ENCODE data around the gene MYO16. TPM values are rescaled to one million over a fixed set of nuclear protein-coding genes. Genes with fewer than 3 reads are reported as not detected.

Gene MYO16
- total RNA-seq, 1 experiment from 2014 or later, result 0.49 TPM

DNA sequence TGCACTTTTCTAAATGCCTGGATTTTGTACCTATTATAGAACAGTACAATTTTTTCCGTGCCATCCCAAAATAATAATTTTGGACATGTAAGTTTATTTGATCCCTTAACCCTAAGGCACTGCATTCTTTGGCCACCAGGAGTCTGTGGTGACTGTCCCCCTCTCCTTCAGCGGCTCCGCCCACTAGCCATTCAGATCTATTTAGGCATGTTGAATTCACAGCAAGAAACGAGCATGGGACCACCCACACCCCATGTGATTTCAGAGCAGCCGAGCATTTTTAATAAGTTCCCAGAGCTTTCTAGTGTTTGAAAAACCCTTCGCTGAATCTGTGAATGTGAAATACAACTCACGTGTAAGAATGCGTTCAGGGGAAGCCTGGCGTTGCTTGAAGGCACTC, 567.5 kb downstream of the MYO16 start:
- TF ChIP-seq EZH2 (IDR thresholded peaks at IDR 0.05; ENCODE audit: borderline replicate concordance, low read depth, low read length, poor library complexity, severe bottlenecking), result no peak
- TF ChIP-seq, protein P1, sequence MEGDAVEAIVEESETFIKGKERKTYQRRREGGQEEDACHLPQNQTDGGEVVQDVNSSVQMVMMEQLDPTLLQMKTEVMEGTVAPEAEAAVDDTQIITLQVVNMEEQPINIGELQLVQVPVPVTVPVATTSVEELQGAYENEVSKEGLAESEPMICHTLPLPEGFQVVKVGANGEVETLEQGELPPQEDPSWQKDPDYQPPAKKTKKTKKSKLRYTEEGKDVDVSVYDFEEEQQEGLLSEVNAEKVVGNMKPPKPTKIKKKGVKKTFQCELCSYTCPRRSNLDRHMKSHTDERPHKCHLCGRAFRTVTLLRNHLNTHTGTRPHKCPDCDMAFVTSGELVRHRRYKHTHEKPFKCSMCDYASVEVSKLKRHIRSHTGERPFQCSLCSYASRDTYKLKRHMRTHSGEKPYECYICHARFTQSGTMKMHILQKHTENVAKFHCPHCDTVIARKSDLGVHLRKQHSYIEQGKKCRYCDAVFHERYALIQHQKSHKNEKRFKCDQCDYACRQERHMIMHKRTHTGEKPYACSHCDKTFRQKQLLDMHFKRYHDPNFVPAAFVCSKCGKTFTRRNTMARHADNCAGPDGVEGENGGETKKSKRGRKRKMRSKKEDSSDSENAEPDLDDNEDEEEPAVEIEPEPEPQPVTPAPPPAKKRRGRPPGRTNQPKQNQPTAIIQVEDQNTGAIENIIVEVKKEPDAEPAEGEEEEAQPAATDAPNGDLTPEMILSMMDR (conservative IDR thresholded peaks at IDR 0.05; ENCODE audit: low read depth, low read length), result peak; percentile 43
- CTCF ChIA-PET, result no interaction called here
- intact Hi-C loops (cut with micrococcal nuclease; ENCODE audit: unreplicated experiment), result loop anchor here (5.0 kb wide), 1 partner anchor 215 kb away; no protein-coding TSS in a partner anchor
- peaks cover 25% of the 10 kb centered on the region for H3K4me1 ChIP-seq (ENCODE audit: insufficient read depth, low read length, poor library complexity, severe bottlenecking)
- peak; percentile 56 for DNase-seq (ENCODE audit: low spot score)
- no peaks in the 10 kb centered on the region for H3K36me3 ChIP-seq (ENCODE audit: insufficient read depth, low read length, poor library complexity, severe bottlenecking)
- no peak overlapping the region for H3K27ac ChIP-seq (ENCODE audit: low read depth, low read length, poor library complexity, severe bottlenecking)
- POLR2A ChIA-PET (ENCODE audit: low non-redundant PET), result no interaction called here
- H3K9me3 ChIP-seq (ENCODE audit: low read depth, low read length, poor library complexity, severe bottlenecking), result no peaks in the 10 kb centered on the region
- no TSS peak for BruUV-seq (replicated peaks)
- H3K4me3 ChIP-seq (ENCODE audit: low read depth, low read length, poor library complexity, severe bottlenecking), result no peak overlapping the region
- H3K27me3 ChIP-seq (replicated peaks; ENCODE audit: insufficient read depth, low read depth, low read length, poor library complexity), result no peaks in the 10 kb centered on the region

DNA sequence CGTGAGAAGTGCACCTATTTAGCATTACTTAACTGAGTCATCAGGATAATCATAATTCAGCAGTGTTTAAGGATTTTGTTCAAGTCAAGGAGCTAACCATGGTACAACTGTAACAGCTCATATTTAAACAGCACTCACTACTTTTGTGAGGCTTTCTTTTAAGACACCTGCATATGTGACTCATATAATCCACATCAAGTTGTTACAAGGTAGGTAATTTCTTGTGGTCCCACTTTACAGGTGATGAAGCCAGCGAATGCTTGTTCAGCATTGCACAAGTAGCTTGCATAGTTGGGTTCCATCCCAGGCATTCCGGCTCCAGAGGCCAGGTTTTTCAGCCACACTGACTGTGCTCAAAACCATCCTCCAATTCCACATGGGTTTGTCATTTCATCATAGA, 569.2 kb downstream of the MYO16 start:
- Histone ChIP-seq H3K9me3 (ENCODE audit: low read depth, low read length, poor library complexity, severe bottlenecking) (no peaks in the 10 kb centered on the region), H3K27ac (ENCODE audit: low read depth, low read length, poor library complexity, severe bottlenecking) (no peak overlapping the region), H3K27me3 (replicated peaks; ENCODE audit: insufficient read depth, low read depth, low read length, poor library complexity) (no peaks in the 10 kb centered on the region), H3K36me3 (ENCODE audit: insufficient read depth, low read length, poor library complexity, severe bottlenecking) (no peaks in the 10 kb centered on the region), H3K4me1 (ENCODE audit: insufficient read depth, low read length, poor library complexity, severe bottlenecking) (peaks cover 25% of the 10 kb centered on the region), H3K4me3 (ENCODE audit: low read depth, low read length, poor library complexity, severe bottlenecking) (no peak overlapping the region)
- TF ChIP-seq, protein P1 (conservative IDR thresholded peaks at IDR 0.05; ENCODE audit: low read depth, low read length), result no peak
- TF ChIP-seq EZH2 (IDR thresholded peaks at IDR 0.05; ENCODE audit: borderline replicate concordance, low read depth, low read length, poor library complexity, severe bottlenecking), result no peak
- no peak for DNase-seq (ENCODE audit: low spot score)
- no TSS peak for BruUV-seq (replicated peaks)
- POLR2A ChIA-PET (ENCODE audit: low non-redundant PET), result no interaction called here
- CTCF ChIA-PET, result no interaction called here
- intact Hi-C loops (cut with micrococcal nuclease; ENCODE audit: unreplicated experiment), result loop anchor here (5.0 kb wide), 1 partner anchor 214 kb away; no protein-coding TSS in a partner anchor

DNA sequence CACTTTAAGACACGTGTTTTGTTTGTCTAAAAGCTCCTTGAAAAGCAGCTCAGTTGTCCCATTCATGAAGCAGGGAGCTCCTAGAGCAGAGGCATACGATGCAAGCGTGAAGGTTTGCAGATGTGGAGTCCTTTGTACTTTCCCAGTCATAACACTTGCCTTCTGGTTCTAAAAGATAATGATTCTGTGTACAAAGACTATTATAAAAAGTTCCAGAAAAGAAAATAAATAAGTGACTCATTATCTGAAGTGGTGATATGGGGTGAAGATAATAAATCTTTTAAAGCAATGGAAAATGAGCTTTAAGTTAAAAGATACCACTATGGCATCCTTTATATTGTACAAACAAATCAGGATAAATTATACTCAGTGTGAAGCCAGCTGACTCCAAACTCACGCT, 569.9 kb downstream of the MYO16 start:
- DNase-seq (ENCODE audit: low spot score), result peak; percentile 33
- Histone ChIP-seq H3K27me3 (replicated peaks; ENCODE audit: insufficient read depth, low read depth, low read length, poor library complexity) (no peaks in the 10 kb centered on the region), H3K36me3 (ENCODE audit: insufficient read depth, low read length, poor library complexity, severe bottlenecking) (no peaks in the 10 kb centered on the region), H3K27ac (ENCODE audit: low read depth, low read length, poor library complexity, severe bottlenecking) (no peak overlapping the region), H3K4me1 (ENCODE audit: insufficient read depth, low read length, poor library complexity, severe bottlenecking) (peaks cover 25% of the 10 kb centered on the region), H3K4me3 (ENCODE audit: low read depth, low read length, poor library complexity, severe bottlenecking) (no peak overlapping the region), H3K9me3 (ENCODE audit: low read depth, low read length, poor library complexity, severe bottlenecking) (no peaks in the 10 kb centered on the region)
- no TSS peak for BruUV-seq (replicated peaks)
- intact Hi-C loops (cut with micrococcal nuclease; ENCODE audit: unreplicated experiment), result loop anchor here (5.0 kb wide), 1 partner anchor 213 kb away; no protein-coding TSS in a partner anchor
- ChIA-PET CTCF (no interaction called here), POLR2A (ENCODE audit: low non-redundant PET) (no interaction called here)
- TF ChIP-seq EZH2 (IDR thresholded peaks at IDR 0.05; ENCODE audit: borderline replicate concordance, low read depth, low read length, poor library complexity, severe bottlenecking), result no peak
- TF ChIP-seq, protein P1 (conservative IDR thresholded peaks at IDR 0.05; ENCODE audit: low read depth, low read length), result no peak
